Measurements from ENCODE around the gene MRPL10.

The MRPL10 gene

DNA sequence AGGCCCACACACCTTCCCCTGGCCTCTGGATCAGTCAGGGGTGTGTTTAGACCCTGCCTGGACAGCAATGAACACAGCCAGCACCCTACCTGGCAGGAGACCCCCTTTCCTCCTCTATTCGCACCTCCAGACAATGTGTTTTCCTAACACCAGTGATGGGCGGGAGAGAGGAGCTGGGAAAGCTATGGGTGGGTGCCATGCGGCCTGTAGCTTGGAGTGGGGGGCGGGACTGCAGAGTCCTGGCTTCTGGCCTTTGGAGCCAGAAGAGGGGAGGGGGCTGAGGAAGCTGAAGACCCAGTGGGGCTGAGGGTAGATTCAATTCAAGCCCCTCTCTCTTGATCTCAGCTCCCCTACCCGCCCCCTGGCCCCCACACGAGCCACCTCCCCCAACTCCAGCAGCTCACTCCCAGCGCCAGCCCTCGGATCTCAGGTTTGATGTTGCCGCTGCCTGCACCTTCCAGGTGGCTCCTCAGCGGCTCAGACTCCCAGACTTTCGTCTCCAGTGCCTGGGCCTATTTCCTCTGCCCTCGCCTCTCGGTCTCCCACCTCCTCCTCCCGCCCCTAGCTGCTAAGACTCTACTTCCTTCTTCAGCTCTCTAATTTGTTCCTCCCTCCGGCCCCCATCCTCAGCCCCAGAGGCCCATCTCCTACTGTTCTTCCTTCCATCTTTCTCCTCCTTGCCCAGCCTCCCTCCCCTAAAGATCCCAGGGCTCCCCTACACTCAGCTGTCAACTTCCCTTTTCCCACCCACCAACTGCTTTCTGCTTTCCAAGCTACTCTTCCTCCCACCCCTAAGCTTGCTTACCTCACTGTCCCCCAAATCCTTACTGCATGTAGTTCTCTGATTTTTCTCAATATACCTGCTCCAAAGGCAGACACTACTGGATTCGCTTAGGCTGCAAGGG is 26.5 kb upstream of the MRPL10 start:
- DNase-seq (ENCODE audit: low read depth in 2 of 2): no peak

DNA sequence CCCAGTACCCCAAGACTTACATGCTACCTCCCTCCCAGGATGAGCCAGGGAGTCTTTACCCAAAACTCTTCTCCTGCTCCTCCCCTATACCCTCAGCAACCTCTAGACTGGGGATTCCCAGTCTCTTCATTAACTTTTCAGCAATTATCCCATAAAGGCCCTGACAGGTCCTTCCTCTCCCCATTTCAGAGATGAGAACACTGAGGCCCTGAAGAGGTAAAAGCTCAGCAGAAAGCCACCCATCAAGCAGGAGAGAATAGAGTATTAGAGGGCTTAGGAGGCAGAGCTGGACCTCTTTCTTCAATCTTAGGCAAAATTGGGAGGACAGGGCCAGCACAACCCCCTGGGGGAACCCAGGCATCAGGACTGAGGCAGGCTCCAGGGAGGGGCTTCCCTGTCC is 25.5 kb upstream of the MRPL10 start:
- no peak for DNase-seq (ENCODE audit: low read depth in 2 of 2)

DNA sequence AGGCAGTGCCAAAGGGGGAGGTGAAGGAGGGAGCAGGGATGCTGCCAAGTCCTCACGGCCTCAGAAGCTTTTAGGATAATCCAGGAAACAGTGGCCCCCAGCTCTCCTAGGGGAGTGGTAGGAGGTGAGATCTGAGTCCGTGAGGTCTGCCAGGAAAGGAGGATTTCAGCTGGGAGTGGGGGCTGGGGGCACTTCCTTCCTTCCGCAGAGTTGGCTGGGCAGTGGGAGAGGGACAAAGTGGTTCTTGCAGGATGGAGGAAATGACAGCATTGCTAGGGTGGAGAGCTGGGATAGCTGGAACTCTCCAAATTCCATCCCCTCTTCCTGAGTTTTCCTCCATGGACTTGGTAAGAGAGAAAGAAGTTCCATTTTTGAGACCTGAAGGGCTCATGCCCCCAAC is 24.4 kb upstream of the MRPL10 start:
- no peak for DNase-seq (ENCODE audit: low read depth in 2 of 2)

DNA sequence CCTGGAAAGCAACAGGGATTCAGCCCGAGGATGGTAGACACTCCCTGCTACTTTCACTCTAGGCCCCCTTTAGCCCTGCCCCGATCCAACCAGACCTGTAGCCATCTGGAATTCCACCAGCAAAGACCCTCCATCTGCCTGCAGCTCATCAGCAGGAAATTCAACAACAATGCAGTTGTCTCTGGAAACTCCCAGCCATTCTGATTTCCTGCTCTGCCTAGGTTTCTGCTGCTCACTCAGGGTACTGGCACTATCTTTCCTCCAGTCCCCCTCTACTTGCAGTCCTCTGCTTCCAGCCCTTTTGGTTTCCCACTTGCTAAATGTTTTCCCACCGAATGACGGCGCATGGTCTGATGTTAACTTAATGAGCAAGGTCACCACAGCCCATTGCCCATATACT is 22.3 kb upstream of the MRPL10 start:
- no peak for DNase-seq (ENCODE audit: low read depth in 2 of 2)

DNA sequence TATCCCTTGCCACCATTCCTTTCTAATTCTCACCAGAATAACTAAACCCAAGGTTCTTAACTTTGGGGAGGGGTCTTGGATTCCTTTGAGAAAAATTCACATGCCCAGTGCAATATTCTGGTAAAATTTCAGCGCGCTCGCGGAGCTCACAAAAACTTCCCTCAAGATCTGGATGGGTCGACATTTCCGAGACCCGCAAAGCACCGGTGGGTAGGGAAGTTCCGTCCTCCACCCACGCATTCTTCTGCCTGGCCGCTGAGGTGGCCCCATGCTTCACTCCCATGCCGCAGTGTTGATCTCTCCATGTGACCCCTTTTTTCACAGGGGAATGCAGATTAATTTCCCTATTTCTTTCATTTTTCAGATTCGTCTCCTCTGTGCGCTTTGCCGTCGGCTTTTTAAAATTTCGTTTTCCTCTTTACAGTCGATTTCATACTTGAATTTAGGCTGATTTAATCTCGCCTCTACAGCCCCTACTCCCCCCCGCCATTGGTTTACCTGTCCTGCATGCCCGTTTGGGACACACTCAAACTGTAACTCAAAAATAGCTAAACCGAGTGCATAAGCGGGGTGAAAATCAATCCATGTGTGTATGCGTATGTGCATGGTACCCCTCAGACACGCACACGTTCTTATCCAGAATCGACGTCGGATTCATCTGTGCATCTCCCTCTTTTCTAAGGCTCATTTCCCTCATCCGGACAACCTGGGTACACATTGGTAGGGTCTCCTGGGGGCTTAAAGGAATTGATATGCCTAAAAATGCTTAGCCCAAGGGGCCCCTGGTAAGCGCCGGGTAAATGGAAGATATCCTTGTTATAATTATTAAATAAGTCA is 21.0 kb upstream of the MRPL10 start:
- no peak for DNase-seq (ENCODE audit: low read depth in 2 of 2)

GRCh38 chr17:47851764-47852112 is 20.4 kb upstream of the MRPL10 start:
- DNase-seq (ENCODE audit: low read depth in 2 of 2): no peak

GRCh38 chr17:47850692-47851573 is 19.6 kb upstream of the MRPL10 start, which contains the start of gene SP6:
Gene SP6, minus strand, starts transcription at chr17:47851163. Its CDS starts 2,734 bp downstream, at chr17:47848429.
- peak; percentile 49 to 69 for DNase-seq (ENCODE audit: low read depth in 2 of 2)

GRCh38 chr17:47850373-47850691 is 19.0 kb upstream of the MRPL10 start:
- DNase-seq (ENCODE audit: low read depth in 2 of 2): no peak

- no peak for DNase-seq (ENCODE audit: low read depth in 2 of 2)
These were observed 16.8 kb upstream of the MRPL10 start for GRCh38 chr17:47848198-47848513.

GRCh38 chr17:47847341-47848197 is 16.2 kb upstream of the MRPL10 start:
- DNase-seq (ENCODE audit: low read depth in 2 of 2): no peak

- DNase-seq (ENCODE audit: low read depth in 2 of 2): no peak
These were observed 15.5 kb upstream of the MRPL10 start for GRCh38 chr17:47846716-47847340.

DNA sequence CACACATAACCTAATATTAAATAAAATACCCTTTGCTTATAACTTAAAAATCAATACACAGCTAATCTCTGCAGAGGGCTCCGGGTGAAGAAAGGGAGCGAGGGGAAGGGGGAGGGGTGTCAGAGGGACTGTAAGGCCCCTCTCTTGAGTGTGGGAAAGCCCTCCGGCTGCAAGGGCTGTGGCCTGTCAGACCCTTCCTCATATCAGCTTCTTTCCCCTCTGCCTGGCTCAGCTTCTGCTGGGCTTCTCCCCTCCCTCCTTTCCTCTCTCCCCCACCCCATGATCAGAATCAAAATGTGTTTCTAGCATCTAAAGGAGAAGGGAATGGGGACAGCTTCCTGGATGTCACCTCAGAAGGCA is 14.4 kb upstream of the MRPL10 start:
- DNase-seq (ENCODE audit: low read depth in 2 of 2): no peak

- DNase-seq (ENCODE audit: low read depth in 2 of 2): no peak
These were observed 13.7 kb upstream of the MRPL10 start for GRCh38 chr17:47844814-47845715.

DNA sequence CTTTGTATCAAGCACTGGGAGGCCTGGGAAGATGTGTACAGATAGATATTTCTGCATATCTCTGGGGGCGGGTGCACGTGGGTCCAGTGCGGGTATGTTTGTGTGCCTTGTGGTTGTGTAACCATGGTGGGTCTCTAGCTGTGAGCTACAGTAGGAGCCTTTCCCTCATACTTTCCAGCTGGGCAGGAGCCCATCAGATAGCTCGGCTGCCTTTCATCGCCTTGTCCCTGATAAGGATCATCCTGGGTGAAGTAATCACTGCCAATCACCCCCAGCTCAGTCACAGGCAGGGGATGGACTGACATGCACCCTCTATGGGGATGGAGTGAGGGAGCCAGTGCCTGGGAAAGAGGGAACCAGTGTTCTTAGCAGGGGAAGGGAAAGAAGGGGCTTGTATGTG is 12.9 kb upstream of the MRPL10 start:
- DNase-seq (ENCODE audit: low read depth in 2 of 2): no peak

GRCh38 chr17:47843391-47843730 is 12.0 kb upstream of the MRPL10 start:
- DNase-seq (ENCODE audit: low read depth in 2 of 2): no peak

GRCh38 chr17:47841488-47842291 is 10.3 kb upstream of the MRPL10 start:
- no peak for DNase-seq (ENCODE audit: low read depth in 2 of 2)

DNA sequence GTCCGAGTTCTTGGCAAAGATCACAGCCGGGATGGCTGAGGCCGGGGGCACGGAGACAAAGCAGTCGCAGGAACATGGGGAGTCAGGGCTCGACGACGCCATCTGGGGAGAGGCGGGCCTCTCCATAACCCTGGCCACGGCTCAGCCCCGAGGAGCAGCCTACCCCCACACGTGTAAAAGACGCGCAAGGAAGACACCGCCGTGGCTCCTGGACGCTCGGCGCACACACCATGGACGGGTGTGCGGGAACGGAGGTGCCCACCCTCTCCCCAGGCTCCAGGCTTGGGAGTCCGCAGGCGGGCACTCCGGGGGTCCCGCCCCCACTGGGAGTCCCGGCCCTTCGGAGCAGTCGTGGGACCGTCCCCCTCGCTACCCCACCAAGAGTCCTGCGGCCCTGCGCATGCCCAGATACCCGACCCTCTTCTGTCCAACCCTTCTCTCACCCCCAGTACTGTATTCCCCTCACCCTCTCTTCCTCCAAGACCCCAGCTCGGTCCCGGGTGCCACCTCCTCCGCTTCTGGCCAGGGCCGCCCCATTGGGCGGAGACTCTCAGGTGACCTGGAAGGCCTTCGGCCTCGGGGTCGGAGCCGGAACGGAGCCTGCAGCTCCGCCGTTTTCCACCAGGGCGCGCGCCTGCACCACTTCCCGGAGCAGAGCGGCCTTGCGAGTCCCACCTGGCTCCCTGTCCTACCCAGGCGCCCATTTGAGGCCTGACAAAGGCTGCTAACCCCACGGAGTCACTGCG is 9.6 kb upstream of the MRPL10 start, which contains the start of gene SCRN2:
TSS of gene SCRN2 (minus strand) at position 532 of the 746 bp plus-strand sequence. CDS start at position 102, 430 bp downstream.
- peak; percentile 78 to 88 for DNase-seq (ENCODE audit: low read depth in 2 of 2)
